HepG2 (cell line): Measurements from ENCODE around the gene PPP2R5D. TPM values are rescaled to one million over a fixed set of nuclear protein-coding genes. Genes with fewer than 3 reads are reported as not detected.

Experiments used
- ATF1 ChIP-seq: IDR thresholded peaks from 2 replicates; pipeline ENCODE4 v1.6.1; 2016; ENCODE audit warnings: mild to moderate bottlenecking, control low read depth
- CBFB ChIP-seq: sonication (generic); formaldehyde crosslinking; IDR thresholded peaks from 2 replicates; pipeline ENCODE4 v1.4.0; 2020; ENCODE audit warnings: missing genetic modification reagents
- CSRNP2 ChIP-seq: sonication (generic); formaldehyde crosslinking; conservative IDR thresholded peaks from 2 replicates; pipeline ENCODE4 v1.8.0; 2022; ENCODE audit warnings: low read depth, missing genetic modification reagents
- JDP2 ChIP-seq: sonication (generic); formaldehyde crosslinking; IDR thresholded peaks from 2 replicates; pipeline ENCODE4 v1.8.1; 2022; ENCODE audit warnings: missing genetic modification reagents, borderline replicate concordance
- KDM5A ChIP-seq: fragments of 200-600 bp; sonication (generic); IDR thresholded peaks from 2 replicates; pipeline ENCODE4 v1.7.0; 2018; ENCODE audit warnings: antibody characterized with exemption, mild to moderate bottlenecking, low read length, borderline replicate concordance
- KLF12 ChIP-seq: sonication (generic); formaldehyde crosslinking; IDR thresholded peaks from 2 replicates; pipeline ENCODE4 v1.4.0; 2020; ENCODE audit warnings: missing genetic modification reagents, borderline replicate concordance
- KLF13 ChIP-seq: sonication (generic); formaldehyde crosslinking; IDR thresholded peaks from 2 replicates; pipeline ENCODE4 v1.4.0; 2020; ENCODE audit warnings: mild to moderate bottlenecking, missing genetic modification reagents
- KLF9 ChIP-seq: IDR thresholded peaks from 2 replicates; pipeline ENCODE4 v1.6.1; 2016; ENCODE audit warnings: low read depth
- NCOR1 ChIP-seq: fragments of 200-600 bp; sonication (generic); IDR thresholded peaks from 2 replicates; pipeline ENCODE4 v1.7.0; 2017; ENCODE audit warnings: antibody characterized with exemption, low read length, borderline replicate concordance
- NR1H2 ChIP-seq: sonication (generic); formaldehyde crosslinking; IDR thresholded peaks from 2 replicates; pipeline ENCODE4 v1.8.1; 2022; ENCODE audit warnings: low read depth, missing genetic modification reagents, borderline replicate concordance
- PHF21A ChIP-seq: sonication (generic); formaldehyde crosslinking; IDR thresholded peaks from 2 replicates; pipeline ENCODE4 v1.5.0; 2020; ENCODE audit warnings: mild to moderate bottlenecking, missing genetic modification reagents
- PTBP1 ChIP-seq: fragments of 200-400 bp; formaldehyde crosslinking; IDR thresholded peaks from 2 replicates; pipeline ENCODE4 v1.6.1; 2018; ENCODE audit warnings: low read length, low read depth; ENCODE audit not compliant: poor library complexity, severe bottlenecking
- RXRA ChIP-seq: sonication (generic); formaldehyde crosslinking; IDR thresholded peaks from 2 replicates; pipeline ENCODE4 v1.5.1; 2020; ENCODE audit warnings: missing genetic modification reagents
- ZBTB26 ChIP-seq: IDR thresholded peaks from 2 replicates; pipeline ENCODE4 v1.6.1; 2016; ENCODE audit warnings: missing compliant biosample characterization, missing genetic modification reagents, borderline replicate concordance
- ZFP36 ChIP-seq: fragments of 150-350 bp; IDR thresholded peaks from 2 replicates; pipeline ENCODE4 v1.6.1; 2018; ENCODE audit warnings: borderline replicate concordance, low read length, low read depth; ENCODE audit not compliant: partially characterized antibody
- ZNF256 ChIP-seq: sonication (generic); formaldehyde crosslinking; conservative IDR thresholded peaks from 2 replicates; pipeline ENCODE4 v1.4.0; 2020; ENCODE audit warnings: missing genetic modification reagents
- ZNF362 ChIP-seq: sonication (generic); formaldehyde crosslinking; IDR thresholded peaks from 2 replicates; pipeline ENCODE4 v1.4.0; 2020; ENCODE audit warnings: missing genetic modification reagents, mild to moderate bottlenecking, borderline replicate concordance
- ZNF674 ChIP-seq: sonication (generic); formaldehyde crosslinking; IDR thresholded peaks from 2 replicates; pipeline ENCODE4 v1.5.0; 2020; ENCODE audit warnings: low read depth, mild to moderate bottlenecking, missing genetic modification reagents
- ZNF766 ChIP-seq: sonication (generic); formaldehyde crosslinking; IDR thresholded peaks from 2 replicates; pipeline ENCODE4 v1.5.0; 2020; ENCODE audit warnings: missing genetic modification reagents, borderline replicate concordance
- ZNF780A ChIP-seq: sonication (generic); formaldehyde crosslinking; IDR thresholded peaks from 2 replicates; pipeline ENCODE4 v1.8.0; 2022; ENCODE audit warnings: mild to moderate bottlenecking, missing genetic modification reagents, moderate library complexity
- polyA plus RNA-seq, 8 experiments: library from polyadenylated mRNA; depleted of rRNA in 3 of 8; stranded (reverse) in 7 of 8; unstranded in 1 of 8; fragments of >200 nt; fragmentation: Illumina TruSeq in 4 of 8; extraction: Trizol in 4 of 8; gene quantifications; 2 replicates each; pipeline versions ENCODE4 v1.2.1 to v1.2.3, GENCODE V29; 2011 to 2016; ENCODE audit warnings: low read depth in 4 of 8, missing spikeins in 1 of 8, mixed read lengths in 1 of 8; ENCODE audit not compliant: insufficient read depth in 1 of 8
- total RNA-seq, 5 experiments: library from RNA; depleted of rRNA; stranded (reverse); fragments of >200 nt; fragmentation: Illumina TruSeq; extraction: Trizol; gene quantifications; 2 replicates each; pipeline ENCODE4 v1.2.3, GENCODE V29; 2016; ENCODE audit warnings: low read depth in 1 of 5
- TF ChIP-seq, protein P1 (sequence below): sonication (generic); formaldehyde crosslinking; IDR thresholded peaks from 2 replicates; pipeline ENCODE4 v1.8.1; 2022; ENCODE audit warnings: mild to moderate bottlenecking, missing genetic modification reagents
- TF ChIP-seq, protein P2 (sequence below): sonication (generic); formaldehyde crosslinking; IDR thresholded peaks from 2 replicates; pipeline ENCODE4 v1.4.0; 2020; ENCODE audit warnings: mild to moderate bottlenecking, missing genetic modification reagents, borderline replicate concordance

PPP2R5D gene
- total and polyA plus RNA-seq, 2 of the 13 experiments (the other 11 are each of a cell fraction or from before 2014, with no cell fraction given), result 53.7 to 60.4 TPM

DNA sequence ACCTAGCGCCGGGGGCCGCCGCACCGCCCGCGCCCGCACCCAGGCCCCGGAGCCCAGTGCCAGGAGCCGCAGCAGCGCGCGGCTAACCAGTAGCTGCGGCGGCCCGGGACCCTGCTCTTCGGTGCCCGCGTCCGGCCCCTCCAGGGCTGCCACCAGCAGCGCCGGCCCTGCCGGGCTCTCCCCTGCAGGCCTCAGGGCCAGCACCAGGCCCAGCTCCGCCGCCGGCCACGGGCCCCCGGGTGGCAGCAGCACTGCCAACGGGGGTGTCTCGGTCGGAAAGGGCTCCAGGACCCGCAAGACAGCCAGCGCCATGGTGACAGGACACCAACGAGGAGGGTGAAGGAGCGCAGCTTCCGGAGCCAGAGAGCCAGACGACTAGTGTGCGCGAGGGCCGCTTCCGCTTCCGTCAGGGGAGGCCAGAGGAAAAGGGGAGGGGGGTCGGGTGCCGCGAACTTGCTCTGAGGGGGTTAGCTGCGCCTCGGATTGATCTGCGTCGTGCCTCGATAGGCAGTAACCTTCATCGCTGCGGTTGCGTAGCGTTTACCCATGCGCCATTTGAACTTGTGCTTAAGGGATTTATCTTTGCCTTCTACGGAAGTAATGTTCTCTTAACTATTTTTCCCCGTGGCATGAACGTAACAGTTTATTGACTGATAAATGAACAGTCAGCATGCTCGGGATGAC lies 5.4 kb upstream of the PPP2R5D start, which contains the start of gene PEX6 (continued):
- TF ChIP-seq ZBTB26, result 0 out of 2 replicates have a peak, but pooled peaks have one; percentile 30
- TF ChIP-seq CBFB (CRISPR knock-in tag), result peak; percentile 81; the same call in 1 of the 2 replicates
- peak; percentile 23; the same call in 1 of the 2 replicates for TF ChIP-seq KLF12 (CRISPR knock-in tag)
- TF ChIP-seq, protein P1, sequence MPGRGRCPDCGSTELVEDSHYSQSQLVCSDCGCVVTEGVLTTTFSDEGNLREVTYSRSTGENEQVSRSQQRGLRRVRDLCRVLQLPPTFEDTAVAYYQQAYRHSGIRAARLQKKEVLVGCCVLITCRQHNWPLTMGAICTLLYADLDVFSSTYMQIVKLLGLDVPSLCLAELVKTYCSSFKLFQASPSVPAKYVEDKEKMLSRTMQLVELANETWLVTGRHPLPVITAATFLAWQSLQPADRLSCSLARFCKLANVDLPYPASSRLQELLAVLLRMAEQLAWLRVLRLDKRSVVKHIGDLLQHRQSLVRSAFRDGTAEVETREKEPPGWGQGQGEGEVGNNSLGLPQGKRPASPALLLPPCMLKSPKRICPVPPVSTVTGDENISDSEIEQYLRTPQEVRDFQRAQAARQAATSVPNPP (CRISPR knock-in tag), result peak; percentile 43; the same call in 1 of the 2 replicates
- TF ChIP-seq, protein P2, sequence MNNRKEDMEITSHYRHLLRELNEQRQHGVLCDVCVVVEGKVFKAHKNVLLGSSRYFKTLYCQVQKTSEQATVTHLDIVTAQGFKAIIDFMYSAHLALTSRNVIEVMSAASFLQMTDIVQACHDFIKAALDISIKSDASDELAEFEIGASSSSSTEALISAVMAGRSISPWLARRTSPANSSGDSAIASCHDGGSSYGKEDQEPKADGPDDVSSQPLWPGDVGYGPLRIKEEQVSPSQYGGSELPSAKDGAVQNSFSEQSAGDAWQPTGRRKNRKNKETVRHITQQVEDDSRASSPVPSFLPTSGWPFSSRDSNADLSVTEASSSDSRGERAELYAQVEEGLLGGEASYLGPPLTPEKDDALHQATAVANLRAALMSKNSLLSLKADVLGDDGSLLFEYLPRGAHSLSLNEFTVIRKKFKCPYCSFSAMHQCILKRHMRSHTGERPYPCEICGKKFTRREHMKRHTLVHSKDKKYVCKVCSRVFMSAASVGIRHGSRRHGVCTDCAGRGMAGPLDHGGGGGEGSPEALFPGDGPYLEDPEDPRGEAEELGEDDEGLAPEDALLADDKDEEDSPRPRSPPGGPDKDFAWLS (CRISPR knock-in tag), result no peak
- TF ChIP-seq KDM5A, result peak; percentile 72
- no peak for TF ChIP-seq ZNF256 (CRISPR knock-in tag)
- TF ChIP-seq KLF13 (CRISPR knock-in tag), result 0 out of 2 replicates have a peak, but pooled peaks have one; percentile 54
- no peak; the same call in 1 of the 2 replicates for TF ChIP-seq CSRNP2 (CRISPR knock-in tag)
- no peak for TF ChIP-seq ZNF780A (CRISPR knock-in tag)
- no peak for TF ChIP-seq ZNF674 (CRISPR knock-in tag)
- TF ChIP-seq ZNF766 (CRISPR knock-in tag), result peak; percentile 5; the same call in 1 of the 2 replicates
- TF ChIP-seq ZNF362 (CRISPR knock-in tag), result no peak
- no peak for TF ChIP-seq PTBP1
- peak; percentile 72; the same call in 1 of the 2 replicates for TF ChIP-seq KLF9 (CRISPR knock-in tag)
- TF ChIP-seq PHF21A, result peak; percentile 80
- peak; percentile 75 for TF ChIP-seq RXRA (CRISPR knock-in tag)
- no peak for TF ChIP-seq ATF1 (CRISPR knock-in tag)
- no peak for TF ChIP-seq JDP2 (CRISPR knock-in tag)
- no peak for TF ChIP-seq NR1H2 (CRISPR knock-in tag)
- no peak for TF ChIP-seq ZFP36
- no peak for TF ChIP-seq NCOR1
